ENCODE data around the gene CAP2. TPM values are rescaled to one million over a fixed set of nuclear protein-coding genes. Genes with fewer than 3 reads are reported as not detected.

Gene CAP2
- total and polyA plus RNA-seq, 9 of the 15 experiments (the other 6 are each of a cell fraction or from before 2014, with no cell fraction given) = not detected

DNA sequence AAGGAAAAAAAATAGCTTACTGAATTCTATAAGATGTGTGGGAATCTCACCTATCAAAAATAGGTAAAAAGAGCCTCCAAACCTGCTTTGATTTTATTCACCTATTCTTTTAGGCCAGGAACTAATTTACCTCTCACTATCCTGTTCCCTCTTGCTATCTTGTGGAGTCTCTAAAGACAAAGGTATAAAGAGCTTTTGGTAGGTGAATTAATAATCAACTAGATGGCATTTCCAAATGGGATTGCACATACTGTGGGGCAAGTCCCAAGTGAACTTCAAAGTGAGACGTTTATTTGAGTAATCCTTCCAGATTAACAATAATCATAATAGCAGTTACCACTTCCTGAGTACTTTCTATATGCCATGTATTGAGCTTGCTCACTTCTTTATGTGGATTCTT lies 209.5 kb downstream of the CAP2 start (continued):
- TF ChIP-seq, protein P1, sequence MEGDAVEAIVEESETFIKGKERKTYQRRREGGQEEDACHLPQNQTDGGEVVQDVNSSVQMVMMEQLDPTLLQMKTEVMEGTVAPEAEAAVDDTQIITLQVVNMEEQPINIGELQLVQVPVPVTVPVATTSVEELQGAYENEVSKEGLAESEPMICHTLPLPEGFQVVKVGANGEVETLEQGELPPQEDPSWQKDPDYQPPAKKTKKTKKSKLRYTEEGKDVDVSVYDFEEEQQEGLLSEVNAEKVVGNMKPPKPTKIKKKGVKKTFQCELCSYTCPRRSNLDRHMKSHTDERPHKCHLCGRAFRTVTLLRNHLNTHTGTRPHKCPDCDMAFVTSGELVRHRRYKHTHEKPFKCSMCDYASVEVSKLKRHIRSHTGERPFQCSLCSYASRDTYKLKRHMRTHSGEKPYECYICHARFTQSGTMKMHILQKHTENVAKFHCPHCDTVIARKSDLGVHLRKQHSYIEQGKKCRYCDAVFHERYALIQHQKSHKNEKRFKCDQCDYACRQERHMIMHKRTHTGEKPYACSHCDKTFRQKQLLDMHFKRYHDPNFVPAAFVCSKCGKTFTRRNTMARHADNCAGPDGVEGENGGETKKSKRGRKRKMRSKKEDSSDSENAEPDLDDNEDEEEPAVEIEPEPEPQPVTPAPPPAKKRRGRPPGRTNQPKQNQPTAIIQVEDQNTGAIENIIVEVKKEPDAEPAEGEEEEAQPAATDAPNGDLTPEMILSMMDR (IDR thresholded peaks at IDR 0.05 in 2 of 3, conservative IDR thresholded peaks at IDR 0.05 in 1 of 3; ENCODE audit: insufficient read depth in 2 of 3, low read depth in 1 of 3, low read length in 3 of 3) = no peak
- TF ChIP-seq, protein P2, sequence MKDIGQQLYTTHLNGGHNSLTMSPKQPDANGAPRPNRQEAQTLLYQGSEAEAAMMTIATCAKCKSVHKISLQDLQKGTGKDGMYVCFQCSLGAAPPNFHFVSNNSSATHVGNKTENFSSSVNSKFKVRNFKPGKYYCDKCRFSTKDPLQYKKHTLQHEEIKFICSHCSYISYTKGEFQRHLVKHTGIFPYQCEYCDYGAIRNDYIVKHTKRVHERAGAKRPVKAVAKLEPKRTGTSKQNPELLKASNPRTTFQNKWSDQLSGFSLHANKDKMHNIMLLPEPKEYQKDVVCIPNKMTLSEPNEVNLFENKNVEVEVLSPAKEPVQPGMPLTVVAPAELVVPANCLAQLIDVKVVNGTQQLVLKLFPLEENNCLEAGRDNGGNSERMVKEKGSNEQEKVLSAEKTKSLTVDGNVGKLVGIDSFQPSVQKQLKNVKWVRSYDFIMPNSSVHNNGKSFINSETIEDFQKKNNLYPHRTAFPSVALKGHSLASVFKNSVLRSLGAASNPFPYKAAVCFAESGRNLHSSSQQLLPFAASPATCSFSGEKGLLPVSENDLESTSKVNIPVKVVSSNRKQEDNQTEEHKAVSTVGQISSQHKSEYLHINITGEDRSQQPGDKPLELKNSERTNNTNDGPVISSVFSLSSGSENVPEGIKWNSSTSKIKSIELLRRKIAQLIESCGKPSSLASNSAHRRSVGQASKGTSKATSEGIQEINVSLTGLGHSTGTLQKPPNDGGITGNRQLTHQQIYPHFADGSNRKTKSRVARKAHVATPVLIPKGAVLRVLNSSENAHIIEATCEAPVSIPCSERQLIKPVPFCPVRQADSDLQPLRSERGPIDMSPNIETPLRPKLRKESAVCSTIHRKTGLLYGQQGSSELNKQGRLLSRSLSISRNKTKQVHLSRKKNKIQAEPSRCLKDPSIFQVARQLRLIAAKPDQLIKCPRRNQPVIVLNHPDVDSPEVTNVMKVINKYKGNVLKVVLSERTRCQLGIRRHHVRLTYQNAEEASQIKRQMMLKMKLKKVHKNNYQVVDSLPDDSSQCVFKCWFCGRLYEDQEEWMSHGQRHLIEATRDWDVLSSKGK (CRISPR knock-in tag; IDR thresholded peaks at IDR 0.05) = no peak
- TF ChIP-seq, protein P3, sequence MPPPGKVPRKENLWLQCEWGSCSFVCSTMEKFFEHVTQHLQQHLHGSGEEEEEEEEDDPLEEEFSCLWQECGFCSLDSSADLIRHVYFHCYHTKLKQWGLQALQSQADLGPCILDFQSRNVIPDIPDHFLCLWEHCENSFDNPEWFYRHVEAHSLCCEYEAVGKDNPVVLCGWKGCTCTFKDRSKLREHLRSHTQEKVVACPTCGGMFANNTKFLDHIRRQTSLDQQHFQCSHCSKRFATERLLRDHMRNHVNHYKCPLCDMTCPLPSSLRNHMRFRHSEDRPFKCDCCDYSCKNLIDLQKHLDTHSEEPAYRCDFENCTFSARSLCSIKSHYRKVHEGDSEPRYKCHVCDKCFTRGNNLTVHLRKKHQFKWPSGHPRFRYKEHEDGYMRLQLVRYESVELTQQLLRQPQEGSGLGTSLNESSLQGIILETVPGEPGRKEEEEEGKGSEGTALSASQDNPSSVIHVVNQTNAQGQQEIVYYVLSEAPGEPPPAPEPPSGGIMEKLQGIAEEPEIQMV (tag; conservative IDR thresholded peaks at IDR 0.05; ENCODE audit: low read depth) = no peak
- TF ChIP-seq ZNF668 (CRISPR knock-in tag; IDR thresholded peaks at IDR 0.05) (no peak), BRCA1 (IDR thresholded peaks at IDR 0.05) (no peak), BRCA1 (CRISPR knock-in tag; IDR thresholded peaks at IDR 0.05) (no peak), YBX1 (IDR thresholded peaks at IDR 0.05) (no peak), NFATC3 (IDR thresholded peaks at IDR 0.05) (no peak), HLTF (IDR thresholded peaks at IDR 0.05) (no peak), ZNF717 (CRISPR knock-in tag; IDR thresholded peaks at IDR 0.05) (no peak), ELF1 (tag; IDR thresholded peaks at IDR 0.05) (no peak), NFYB (IDR thresholded peaks at IDR 0.05; ENCODE audit: extremely low read depth, insufficient read length) (no peak)
- TF ChIP-seq, protein P4, sequence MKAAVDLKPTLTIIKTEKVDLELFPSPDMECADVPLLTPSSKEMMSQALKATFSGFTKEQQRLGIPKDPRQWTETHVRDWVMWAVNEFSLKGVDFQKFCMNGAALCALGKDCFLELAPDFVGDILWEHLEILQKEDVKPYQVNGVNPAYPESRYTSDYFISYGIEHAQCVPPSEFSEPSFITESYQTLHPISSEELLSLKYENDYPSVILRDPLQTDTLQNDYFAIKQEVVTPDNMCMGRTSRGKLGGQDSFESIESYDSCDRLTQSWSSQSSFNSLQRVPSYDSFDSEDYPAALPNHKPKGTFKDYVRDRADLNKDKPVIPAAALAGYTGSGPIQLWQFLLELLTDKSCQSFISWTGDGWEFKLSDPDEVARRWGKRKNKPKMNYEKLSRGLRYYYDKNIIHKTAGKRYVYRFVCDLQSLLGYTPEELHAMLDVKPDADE (conservative IDR thresholded peaks at IDR 0.05; ENCODE audit: control insufficient read depth, low read depth, low read length) = no peak
